GM12801 (cell line): ENCODE measurements around the gene RAB27B.

Experiments used
- TF ChIP-seq, protein P1 (sequence below): IDR thresholded peaks from one replicate; pipeline ENCODE4 v1.5.1; 2011; ENCODE audit warnings: control low read depth; ENCODE audit not compliant: insufficient read length; ENCODE audit errors: extremely low read depth

Gene RAB27B

GRCh38 chr18:54790109-54790508, 38.2 kb upstream of the RAB27B start:
- TF ChIP-seq, protein P1, sequence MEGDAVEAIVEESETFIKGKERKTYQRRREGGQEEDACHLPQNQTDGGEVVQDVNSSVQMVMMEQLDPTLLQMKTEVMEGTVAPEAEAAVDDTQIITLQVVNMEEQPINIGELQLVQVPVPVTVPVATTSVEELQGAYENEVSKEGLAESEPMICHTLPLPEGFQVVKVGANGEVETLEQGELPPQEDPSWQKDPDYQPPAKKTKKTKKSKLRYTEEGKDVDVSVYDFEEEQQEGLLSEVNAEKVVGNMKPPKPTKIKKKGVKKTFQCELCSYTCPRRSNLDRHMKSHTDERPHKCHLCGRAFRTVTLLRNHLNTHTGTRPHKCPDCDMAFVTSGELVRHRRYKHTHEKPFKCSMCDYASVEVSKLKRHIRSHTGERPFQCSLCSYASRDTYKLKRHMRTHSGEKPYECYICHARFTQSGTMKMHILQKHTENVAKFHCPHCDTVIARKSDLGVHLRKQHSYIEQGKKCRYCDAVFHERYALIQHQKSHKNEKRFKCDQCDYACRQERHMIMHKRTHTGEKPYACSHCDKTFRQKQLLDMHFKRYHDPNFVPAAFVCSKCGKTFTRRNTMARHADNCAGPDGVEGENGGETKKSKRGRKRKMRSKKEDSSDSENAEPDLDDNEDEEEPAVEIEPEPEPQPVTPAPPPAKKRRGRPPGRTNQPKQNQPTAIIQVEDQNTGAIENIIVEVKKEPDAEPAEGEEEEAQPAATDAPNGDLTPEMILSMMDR: no peak

DNA sequence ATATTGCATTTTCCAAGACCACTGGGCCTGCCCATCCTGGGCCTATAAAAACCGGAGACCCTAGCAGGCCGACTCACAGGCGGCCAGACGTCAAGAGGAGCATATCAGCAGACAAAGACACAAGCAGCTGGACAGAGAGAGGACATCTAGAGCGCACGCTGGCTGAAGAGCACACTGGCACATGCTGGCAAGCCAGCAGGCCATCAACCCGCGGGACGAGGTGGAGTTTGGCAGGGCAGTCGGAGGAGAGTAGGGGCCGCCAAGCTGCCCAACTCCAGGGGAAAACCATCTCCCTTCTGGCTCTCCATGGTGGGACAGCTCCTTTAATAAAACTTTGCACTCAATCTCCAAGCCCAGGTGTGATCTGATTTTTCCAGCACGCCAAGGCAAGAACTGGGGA, 36.6 kb upstream of the RAB27B start:
- TF ChIP-seq, protein P1: no peak

GRCh38 chr18:54792079-54792478, 36.2 kb upstream of the RAB27B start:
- TF ChIP-seq, protein P1: no peak

DNA sequence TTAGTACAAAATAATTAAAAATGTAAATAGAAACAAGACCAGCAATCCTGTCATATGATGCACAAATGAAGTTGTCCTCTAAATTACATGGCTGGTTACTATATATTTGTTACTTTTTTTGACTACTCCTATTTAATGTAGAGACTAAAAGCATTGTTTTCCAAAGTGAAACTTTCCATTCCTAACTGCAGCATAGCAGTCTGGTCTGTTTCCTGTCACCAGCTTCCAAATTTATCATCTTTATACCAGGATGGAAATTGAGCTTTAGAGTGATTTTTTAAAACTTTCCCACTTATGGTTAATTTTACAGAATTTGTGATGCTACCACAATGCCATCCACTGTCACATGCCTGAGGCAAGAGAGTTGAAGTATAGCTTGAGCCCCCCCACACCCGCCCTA, 33.5 kb upstream of the RAB27B start:
- TF ChIP-seq, protein P1: no peak

- TF ChIP-seq, protein P1: no peak
Observed at GRCh38 chr18:54798186-54798585, 30.1 kb upstream of the RAB27B start.

GRCh38 chr18:54801374-54801773, 26.9 kb upstream of the RAB27B start:
- TF ChIP-seq, protein P1: no peak

DNA sequence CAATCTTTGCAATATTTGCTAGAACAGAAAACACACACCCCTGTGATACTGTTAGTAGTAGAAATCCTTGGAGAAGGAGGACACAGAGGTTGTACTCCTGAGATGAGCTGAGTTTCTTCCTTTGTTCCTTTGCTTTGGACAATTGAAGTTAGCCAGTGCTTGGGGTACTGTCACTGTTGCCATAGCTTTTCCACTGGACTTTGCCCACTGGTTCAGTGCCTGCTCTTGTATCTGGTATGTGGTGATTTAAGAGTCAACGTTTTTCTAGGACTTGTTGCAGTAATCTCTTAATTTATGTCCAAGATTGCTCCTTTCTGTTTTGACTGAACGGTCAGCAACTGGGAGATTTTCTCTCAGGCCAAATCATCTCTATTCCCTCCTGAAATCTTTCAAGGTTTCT, 26.1 kb upstream of the RAB27B start:
- TF ChIP-seq, protein P1: no peak

DNA sequence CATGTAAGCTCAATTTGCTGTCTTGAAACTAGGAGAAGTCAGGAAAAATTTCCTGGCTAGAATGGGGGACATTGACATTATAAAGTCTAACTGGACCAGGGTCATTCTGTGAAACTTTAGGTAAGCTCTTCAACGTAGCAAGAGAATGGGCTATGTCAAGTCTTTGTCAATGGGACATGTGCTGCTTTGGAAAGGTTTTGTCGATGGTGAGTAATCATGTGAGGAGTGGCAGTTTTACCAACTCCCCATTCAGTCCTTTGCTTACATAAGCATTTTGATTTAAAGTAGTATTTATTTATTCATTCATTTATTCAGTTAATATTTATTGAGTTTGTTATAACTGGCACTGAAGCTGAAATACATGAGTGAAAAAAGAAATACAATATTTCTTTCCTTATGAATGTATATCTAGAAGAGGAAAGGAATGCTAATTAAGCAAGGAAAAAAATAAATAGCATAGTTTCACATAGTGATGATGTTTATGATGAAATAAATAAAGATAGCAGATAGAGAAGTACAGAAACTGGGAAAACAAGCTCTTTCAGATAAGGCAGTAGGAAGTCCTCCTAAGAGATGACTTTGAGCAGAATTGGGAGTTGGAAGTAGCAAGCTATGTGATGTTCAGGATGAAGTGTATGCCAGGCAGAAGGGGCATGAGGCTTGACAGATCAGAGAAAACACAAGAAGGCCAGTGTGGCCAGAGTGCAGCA, 25.4 kb upstream of the RAB27B start:
- TF ChIP-seq, protein P1: no peak
